Thoracic aorta (tissue), 2 donors: Measurements from ENCODE around the gene ATF7IP2. TPM values are rescaled to one million over a fixed set of nuclear protein-coding genes. Genes with fewer than 3 reads are reported as not detected.

ENCODE experiments used
- ATAC-seq: fragments of 150-250 bp; one replicate; pipeline ENCODE4 v1.8.0; 2017; ENCODE audit warnings: low read depth; ENCODE audit not compliant: insufficient number of reproducible peaks, low FRiP score
- DNase-seq: peaks from one replicate; pipeline ENCODE4 v3.0.0-alpha.2; 2020; ENCODE audit warnings: low spot score
- H3K27ac ChIP-seq, 2 donors: fragments of 200-600 bp; sonication (generic); 1 replicate in 1 of 2; 2 replicates in 1 of 2; pipeline ENCODE4 v1.5.1; 2016; ENCODE audit warnings: mild to moderate bottlenecking in 2 of 2, moderate library complexity in 2 of 2
- H3K27me3 ChIP-seq: fragments of 200-600 bp; sonication (generic); replicated peaks from 2 replicates; pipeline ENCODE4 v1.6.0; 2016; ENCODE audit warnings: mild to moderate bottlenecking; ENCODE audit not compliant: insufficient read depth
- H3K36me3 ChIP-seq: fragments of 200-600 bp; sonication (generic); one replicate; pipeline ENCODE4 v1.5.1; 2016
- H3K4me1 ChIP-seq, 2 donors: fragments of 200-600 bp; sonication (generic); 1 replicate in 1 of 2; 2 replicates in 1 of 2; pipeline versions ENCODE4 v1.5.1 to v1.6.0; 2016; ENCODE audit warnings: low read depth in 2 of 2, mild to moderate bottlenecking in 1 of 2; ENCODE audit not compliant: control insufficient read depth in 1 of 2
- H3K4me3 ChIP-seq: fragments of 200-600 bp; sonication (generic); 2 replicates; pipeline ENCODE4 v1.5.1; 2016; ENCODE audit warnings: mild to moderate bottlenecking
- H3K9me3 ChIP-seq: fragments of 200-600 bp; sonication (generic); 2 replicates; pipeline ENCODE4 v1.5.1; 2016
- total RNA-seq, 2 donors: library from RNA; depleted of rRNA; stranded (reverse); fragments of >200 nt; gene quantifications; one replicate each; pipeline versions ENCODE4 v1.1.0 to v1.2.3, GENCODE V29; 2016
- TF ChIP-seq, protein P1 (sequence below): fragments of 200-600 bp; sonication (generic); IDR thresholded peaks from one replicate; pipeline ENCODE4 v1.5.1; 2019; ENCODE audit warnings: antibody characterized with exemption

Gene ATF7IP2
- total RNA-seq, 2 donors from 2014 or later = 7.2 to 15.8 TPM

DNA sequence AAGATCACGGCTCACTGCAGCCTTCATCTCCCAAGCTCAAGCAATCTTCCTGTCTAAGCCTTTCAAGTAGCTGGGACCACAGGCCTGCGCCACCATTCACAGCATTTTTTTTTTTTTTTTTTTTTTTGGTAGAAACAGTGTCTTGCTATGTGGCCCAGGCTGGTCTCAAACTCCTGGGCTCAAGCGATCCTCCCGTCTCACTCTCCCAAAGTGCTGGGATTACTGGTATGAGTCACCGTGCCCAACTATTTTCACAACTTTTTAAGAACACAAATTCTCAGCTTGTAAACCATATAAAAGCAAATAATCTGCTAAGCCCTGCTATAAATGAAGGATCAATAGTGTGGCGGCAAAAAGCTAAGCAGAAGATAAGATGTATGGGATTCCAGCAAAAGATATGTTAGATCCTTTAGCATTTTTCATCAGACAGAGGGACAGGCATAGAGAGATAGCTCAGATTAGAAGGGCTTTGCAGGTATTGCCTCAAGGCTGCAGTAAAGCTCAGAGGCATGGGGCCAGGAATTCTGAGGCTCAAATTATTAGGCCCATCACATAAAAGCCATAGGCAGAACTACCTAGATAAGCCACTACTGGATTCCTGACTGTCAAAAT is 139.5 kb downstream of the ATF7IP2 start:
- no peak overlapping the region for H3K27ac ChIP-seq
- TF ChIP-seq, protein P1, sequence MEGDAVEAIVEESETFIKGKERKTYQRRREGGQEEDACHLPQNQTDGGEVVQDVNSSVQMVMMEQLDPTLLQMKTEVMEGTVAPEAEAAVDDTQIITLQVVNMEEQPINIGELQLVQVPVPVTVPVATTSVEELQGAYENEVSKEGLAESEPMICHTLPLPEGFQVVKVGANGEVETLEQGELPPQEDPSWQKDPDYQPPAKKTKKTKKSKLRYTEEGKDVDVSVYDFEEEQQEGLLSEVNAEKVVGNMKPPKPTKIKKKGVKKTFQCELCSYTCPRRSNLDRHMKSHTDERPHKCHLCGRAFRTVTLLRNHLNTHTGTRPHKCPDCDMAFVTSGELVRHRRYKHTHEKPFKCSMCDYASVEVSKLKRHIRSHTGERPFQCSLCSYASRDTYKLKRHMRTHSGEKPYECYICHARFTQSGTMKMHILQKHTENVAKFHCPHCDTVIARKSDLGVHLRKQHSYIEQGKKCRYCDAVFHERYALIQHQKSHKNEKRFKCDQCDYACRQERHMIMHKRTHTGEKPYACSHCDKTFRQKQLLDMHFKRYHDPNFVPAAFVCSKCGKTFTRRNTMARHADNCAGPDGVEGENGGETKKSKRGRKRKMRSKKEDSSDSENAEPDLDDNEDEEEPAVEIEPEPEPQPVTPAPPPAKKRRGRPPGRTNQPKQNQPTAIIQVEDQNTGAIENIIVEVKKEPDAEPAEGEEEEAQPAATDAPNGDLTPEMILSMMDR = no peak
- no peaks in the 10 kb centered on the region for H3K9me3 ChIP-seq
- DNase-seq (no peak), ATAC-seq (no peak)
- no peaks in the 10 kb centered on the region for H3K27me3 ChIP-seq
- H3K4me3 ChIP-seq = no peak overlapping the region
- no peaks in the 10 kb centered on the region for H3K4me1 ChIP-seq
- peaks cover 27% of the 10 kb centered on the region for H3K36me3 ChIP-seq

DNA sequence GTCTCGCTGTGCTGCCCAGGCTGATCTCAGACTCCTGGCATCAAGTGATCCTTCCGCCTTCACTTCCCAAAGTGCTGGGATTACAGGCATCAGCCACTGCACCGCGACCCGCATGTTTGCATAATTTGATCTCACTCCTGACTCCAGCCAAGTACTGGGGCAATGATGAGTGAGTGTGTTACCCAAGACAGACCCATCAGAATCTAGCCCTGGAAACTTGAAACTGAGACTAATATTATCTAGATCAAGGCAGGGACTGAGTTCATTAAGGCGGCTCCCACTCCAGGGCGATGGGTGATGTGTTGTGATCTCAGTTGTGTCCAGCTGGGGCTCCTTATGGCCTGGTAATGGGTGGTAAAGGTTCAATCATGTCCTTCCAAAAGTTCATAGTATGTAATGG is 141.1 kb downstream of the ATF7IP2 start:
- Histone ChIP-seq H3K4me3 (no peak overlapping the region), H3K27ac (no peak overlapping the region), H3K4me1 (no peaks in the 10 kb centered on the region), H3K36me3 (peaks cover 37% of the 10 kb centered on the region), H3K27me3 (no peaks in the 10 kb centered on the region), H3K9me3 (no peaks in the 10 kb centered on the region)
- DNase-seq (no peak), ATAC-seq (no peak)
- TF ChIP-seq, protein P1 = no peak

DNA sequence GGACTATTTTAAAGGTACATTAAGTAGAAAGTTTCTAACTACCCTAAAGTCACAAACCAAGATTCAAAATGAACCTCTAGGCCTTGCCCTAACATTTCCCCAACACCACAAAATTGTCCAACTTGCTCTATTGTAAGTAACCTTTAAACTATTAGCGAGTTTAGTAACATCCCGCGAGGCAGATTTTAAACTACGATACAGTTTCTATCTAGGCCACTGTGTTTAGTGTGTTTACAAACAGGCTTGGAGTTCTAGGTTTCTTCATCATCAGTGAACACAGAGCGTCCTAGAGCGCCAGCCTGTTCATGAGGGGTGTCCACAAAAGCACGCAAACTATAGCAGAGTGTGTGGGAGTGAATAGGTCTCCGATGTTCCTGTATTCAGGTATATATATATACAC is 142.8 kb downstream of the ATF7IP2 start:
- no peak for DNase-seq
- Histone ChIP-seq H3K27me3 (no peaks in the 10 kb centered on the region), H3K9me3 (no peaks in the 10 kb centered on the region), H3K27ac (no peak overlapping the region), H3K4me1 (no peaks in the 10 kb centered on the region), H3K4me3 (no peak overlapping the region), H3K36me3 (peaks cover 50% of the 10 kb centered on the region)
- TF ChIP-seq, protein P1 = no peak
- no peak for ATAC-seq

DNA sequence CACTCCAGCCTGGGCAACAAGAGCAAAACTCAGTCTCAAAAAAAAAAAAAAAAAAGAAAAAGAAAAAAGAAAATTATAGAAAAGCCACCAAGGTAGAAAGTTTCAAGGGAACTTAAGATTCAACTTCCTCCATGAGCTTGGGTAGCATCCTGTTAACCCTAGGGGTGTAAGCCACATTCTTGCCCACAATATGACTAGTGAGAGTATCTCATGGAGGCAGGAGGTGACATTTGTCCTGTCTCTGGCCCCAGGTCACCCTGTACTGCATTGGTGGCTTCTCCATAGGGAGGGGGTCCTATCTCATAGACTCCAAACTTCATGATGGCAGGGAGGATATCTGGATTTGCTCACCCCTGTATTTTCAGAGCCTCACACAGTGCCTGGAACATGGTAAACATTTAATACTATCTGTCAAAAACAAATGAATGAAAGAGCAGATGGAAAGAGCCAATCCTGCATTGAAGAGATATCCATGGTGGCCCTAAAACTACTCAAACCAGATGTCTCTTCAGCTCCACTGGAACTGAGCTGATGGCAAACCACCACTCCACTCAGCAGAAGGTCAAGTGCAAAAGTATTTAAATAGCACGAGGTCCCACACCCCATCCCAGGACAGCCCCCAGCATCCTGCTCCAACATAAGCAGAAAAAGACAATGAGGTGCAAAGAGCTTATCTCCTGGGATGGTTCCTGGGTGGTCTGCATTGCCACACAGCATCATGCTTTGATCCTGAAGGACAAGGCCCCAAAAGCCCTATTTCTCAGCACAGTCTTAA is 144.2 kb downstream of the ATF7IP2 start:
- H3K9me3 ChIP-seq = no peaks in the 10 kb centered on the region
- peaks cover 48% of the 10 kb centered on the region for H3K36me3 ChIP-seq
- no peak overlapping the region for H3K27ac ChIP-seq
- H3K4me3 ChIP-seq = no peak overlapping the region
- no peak for DNase-seq
- no peak for ATAC-seq
- H3K4me1 ChIP-seq = no peaks in the 10 kb centered on the region
- TF ChIP-seq, protein P1 = no peak
- H3K27me3 ChIP-seq = no peaks in the 10 kb centered on the region

DNA sequence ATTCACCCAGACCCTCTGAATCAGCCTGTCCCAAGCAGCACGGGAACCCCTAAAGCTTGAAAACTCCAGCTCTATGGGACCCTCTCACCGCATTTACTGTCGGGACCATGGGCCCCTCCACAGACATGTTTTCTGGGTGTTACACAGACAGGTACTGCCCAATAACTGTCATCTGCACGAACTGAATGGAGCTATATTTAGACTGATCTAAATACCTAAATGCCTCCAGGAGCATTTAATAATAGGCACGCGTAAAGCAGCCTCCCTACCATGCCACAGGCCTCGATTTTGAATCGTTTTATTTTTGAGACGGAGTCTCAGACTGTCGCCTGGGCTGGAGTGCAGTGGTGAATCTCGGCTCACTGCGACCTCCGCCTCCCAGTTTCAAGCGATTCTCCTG is 144.8 kb downstream of the ATF7IP2 start:
- TF ChIP-seq, protein P1 = no peak
- Histone ChIP-seq H3K27me3 (no peaks in the 10 kb centered on the region), H3K27ac (no peak overlapping the region), H3K9me3 (no peaks in the 10 kb centered on the region), H3K36me3 (peaks cover 46% of the 10 kb centered on the region), H3K4me3 (no peak overlapping the region), H3K4me1 (no peaks in the 10 kb centered on the region)
- ATAC-seq (no peak), DNase-seq (no peak)
